HG03139 (cell line): ENCODE data around the gene SLC6A17.

ENCODE experiments used
- ATAC-seq: cut with Tn5 transposase; IDR thresholded peaks from one replicate; pipeline ENCODE4 v1.9.1; 2021; ENCODE audit not compliant: unreplicated experiment

The SLC6A17 gene

DNA sequence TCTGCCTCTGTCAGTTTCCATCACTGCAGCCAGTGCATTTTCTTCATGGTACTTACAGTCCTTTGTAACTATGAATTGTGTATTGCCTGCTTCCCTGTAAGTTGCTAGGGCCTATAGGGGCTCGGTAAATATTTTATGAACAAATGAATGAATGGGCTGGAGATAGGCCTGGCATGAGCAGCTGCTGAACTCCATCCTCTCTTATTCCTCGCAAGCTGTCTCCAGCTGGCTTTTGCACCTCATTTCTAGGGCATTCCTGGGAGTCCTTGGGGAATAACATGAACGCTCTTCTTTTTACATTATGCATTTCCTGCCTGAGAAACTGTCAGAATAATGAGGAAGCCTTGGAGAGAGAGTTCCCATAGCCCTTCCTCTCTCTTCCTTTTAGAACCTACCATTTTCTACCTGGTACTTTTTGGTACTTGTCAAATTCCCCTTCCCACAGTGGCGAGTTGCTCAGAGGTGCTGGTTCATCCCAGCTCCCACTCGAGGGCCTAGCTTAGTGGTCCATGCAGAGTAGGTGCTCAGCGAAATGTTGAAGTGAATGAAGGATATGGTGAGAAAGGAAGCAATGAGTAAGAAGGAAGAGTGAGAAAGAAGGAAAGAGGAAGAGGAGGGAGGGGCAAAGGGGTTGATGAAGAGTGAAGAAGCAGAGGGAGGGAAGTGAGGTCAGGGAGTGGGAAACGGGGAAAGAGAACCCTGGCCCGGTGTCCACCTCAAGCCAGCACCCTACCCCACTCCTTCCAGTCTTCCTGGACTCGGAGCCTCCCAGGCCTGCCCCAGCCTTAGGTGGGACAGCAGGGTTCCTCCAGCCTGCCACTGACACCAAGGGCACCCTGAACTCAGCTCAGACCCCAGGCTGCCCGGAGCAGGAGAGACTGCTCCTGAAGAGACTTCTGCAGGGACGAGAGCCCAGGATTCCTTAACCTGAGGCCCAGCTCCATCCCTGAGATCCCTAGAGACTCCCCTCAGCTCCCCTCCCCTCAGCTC is 89.4 kb downstream of the SLC6A17 start:
- no peak for ATAC-seq

GRCh38 chr1:110240476-110241210 is 90.3 kb downstream of the SLC6A17 start:
- ATAC-seq = no peak

DNA sequence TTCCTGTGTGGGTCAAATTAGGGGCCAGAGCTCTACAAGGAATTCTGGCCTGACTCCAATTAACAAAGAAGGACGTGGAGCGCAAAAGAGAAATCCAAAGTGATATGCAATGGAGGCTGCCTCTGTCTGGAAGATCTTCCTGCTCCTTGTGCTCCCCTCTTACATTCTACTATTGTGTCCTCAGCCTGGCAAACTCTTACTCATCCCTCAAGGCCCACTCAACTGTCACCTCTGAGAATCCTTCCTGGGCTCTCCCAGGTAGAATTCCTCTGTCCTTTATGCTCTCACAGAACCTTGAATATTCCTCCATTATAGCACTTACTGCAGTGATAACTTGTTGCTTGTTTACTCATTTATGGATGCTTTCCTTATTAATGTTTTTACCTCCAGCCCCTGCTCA is 91.2 kb downstream of the SLC6A17 start:
- ATAC-seq = no peak

GRCh38 chr1:110242062-110242461 is 91.8 kb downstream of the SLC6A17 start:
- ATAC-seq = no peak

- no peak for ATAC-seq
These were observed 92.4 kb downstream of the SLC6A17 start for GRCh38 chr1:110242731-110243130.

DNA sequence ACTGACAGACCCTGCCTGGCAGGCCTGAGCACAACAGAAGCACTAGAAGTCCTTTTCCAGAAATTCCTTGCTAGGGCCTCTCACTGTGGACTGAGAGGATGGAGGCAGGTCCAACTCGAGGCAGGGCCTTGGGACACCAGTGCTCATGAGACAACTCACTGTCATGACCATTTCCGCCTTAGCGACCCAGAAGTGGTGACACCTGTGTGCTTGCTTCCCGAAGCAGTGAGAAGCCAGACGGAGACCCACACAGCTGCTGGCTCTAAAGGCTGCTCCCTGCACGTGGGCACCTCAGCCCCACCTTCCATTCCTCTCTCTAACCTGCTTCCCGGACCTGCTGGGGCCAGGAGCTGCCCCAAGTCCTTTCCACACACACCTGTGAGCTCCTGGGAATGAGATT is 92.9 kb downstream of the SLC6A17 start:
- no peak for ATAC-seq

GRCh38 chr1:110243574-110243973 is 93.3 kb downstream of the SLC6A17 start:
- ATAC-seq = no peak

DNA sequence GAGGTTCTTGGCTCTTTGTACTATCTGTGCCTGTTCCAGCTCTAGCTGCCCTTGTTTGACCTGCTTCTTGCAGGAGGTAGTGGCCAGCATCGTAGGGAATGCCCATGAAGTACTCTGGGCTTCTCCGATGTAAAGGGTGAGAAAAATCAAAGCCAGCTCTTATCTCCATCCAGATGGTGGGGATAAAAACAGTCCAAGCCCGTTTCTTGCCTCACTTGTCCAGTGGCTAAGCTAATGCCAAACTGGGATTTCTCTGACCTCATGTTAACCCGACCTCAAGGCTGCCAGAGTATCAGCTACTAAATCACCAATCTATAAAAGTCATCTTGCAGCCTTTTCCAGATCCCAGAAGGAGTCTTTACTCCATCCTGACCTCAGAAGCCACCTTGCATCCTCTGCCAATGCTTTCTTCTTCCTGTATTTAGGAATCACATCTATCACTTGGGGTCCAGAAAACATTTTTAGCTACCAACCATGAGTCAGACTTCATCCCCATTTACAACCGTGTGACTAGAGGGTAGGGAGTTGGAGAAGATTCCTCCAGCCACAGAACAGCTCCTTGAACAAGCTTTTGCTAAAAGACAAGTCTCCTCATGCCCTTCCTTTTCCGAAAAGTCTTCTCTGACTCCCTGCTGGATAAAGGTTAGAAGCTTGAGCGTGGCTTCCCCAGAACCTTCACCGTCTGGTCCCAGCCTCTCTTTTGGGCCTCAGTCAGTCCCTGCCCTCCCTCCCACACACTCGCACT is 95.8 kb downstream of the SLC6A17 start:
- no peak for ATAC-seq

GRCh38 chr1:110248746-110249145 is 98.5 kb downstream of the SLC6A17 start:
- no peak for ATAC-seq

DNA sequence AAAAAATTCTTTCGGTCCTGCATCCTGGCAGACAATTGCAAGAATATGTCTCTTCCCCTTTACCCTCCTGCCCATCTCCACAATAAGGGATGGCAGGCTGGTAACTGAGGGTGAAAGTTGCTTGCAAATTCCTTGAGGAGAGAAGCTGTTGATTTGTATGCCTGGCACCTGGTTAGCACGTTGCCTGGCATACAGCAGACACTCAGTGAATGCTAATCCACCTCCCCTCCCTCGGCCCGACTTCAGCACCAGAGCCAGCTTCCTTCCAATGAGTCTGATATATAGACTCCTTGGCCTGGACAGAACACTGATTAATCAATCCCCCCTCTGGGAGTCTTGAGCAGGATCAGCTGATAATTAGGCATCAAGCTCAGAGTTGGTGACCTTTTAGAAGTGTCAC is 99.0 kb downstream of the SLC6A17 start:
- ATAC-seq = no peak

GRCh38 chr1:110250008-110250407 is 99.7 kb downstream of the SLC6A17 start:
- no peak for ATAC-seq

GRCh38 chr1:110250749-110251148 is 100.5 kb downstream of the SLC6A17 start:
- ATAC-seq = no peak
